Ectodermal cell (in vitro differentiated cells): ENCODE measurements around the gene SGO2.

Source experiments
- H3K27ac ChIP-seq: 2 replicates; pipeline ENCODE4 v1.7.0; 2013; ENCODE audit warnings: mild to moderate bottlenecking, low read depth, low read length; ENCODE audit not compliant: insufficient read depth, poor library complexity, severe bottlenecking
- H3K27me3 ChIP-seq: 2 replicates; pipeline ENCODE4 v1.7.0; 2013; ENCODE audit warnings: mild to moderate bottlenecking, low read length; ENCODE audit not compliant: insufficient read depth, control insufficient read depth, poor library complexity, severe bottlenecking
- H3K36me3 ChIP-seq: one replicate; pipeline ENCODE4 v1.7.0; 2013; ENCODE audit warnings: low read length; ENCODE audit not compliant: control insufficient read depth, insufficient read depth
- H3K4me1 ChIP-seq: one replicate; pipeline ENCODE4 v1.7.0; 2013; ENCODE audit warnings: low read length; ENCODE audit not compliant: control insufficient read depth, insufficient read depth
- H3K4me3 ChIP-seq: 2 replicates; pipeline ENCODE4 v1.7.0; 2013; ENCODE audit warnings: low read depth, low read length, control low read depth; ENCODE audit not compliant: insufficient read depth
- H3K9me3 ChIP-seq: 2 replicates; pipeline ENCODE4 v1.7.0; 2013; ENCODE audit warnings: mild to moderate bottlenecking, low read length, moderate library complexity; ENCODE audit not compliant: control insufficient read depth
- WGBS, 2 experiments: methylation state at CpG; one replicate each; pipeline ENCODE4 v1.1.7; 2013; ENCODE audit warnings: missing lambda C conversion rate in 2 of 2; 5-methylcytosine and 5-hydroxymethylcytosine counted together

Gene SGO2

GRCh38 chr2:200618054-200618419, 92.0 kb downstream of the SGO2 start:
- Histone ChIP-seq H3K36me3 (no peaks in the 10 kb centered on the region), H3K9me3 (no peaks in the 10 kb centered on the region), H3K27me3 (no peaks in the 10 kb centered on the region), H3K4me3 (no peak overlapping the region), H3K27ac (no peak overlapping the region), H3K4me1 (no peaks in the 10 kb centered on the region)
- WGBS, 2 experiments: 90 to 94% methylated on average over 2 of the region's 3 CpGs

GRCh38 chr2:200618590-200619021, 92.6 kb downstream of the SGO2 start:
- H3K27me3 ChIP-seq: no peaks in the 10 kb centered on the region
- H3K27ac ChIP-seq: no peak overlapping the region
- H3K4me1 ChIP-seq: no peaks in the 10 kb centered on the region
- H3K36me3 ChIP-seq: no peaks in the 10 kb centered on the region
- no peak overlapping the region for H3K4me3 ChIP-seq
- no peaks in the 10 kb centered on the region for H3K9me3 ChIP-seq
- WGBS, 2 experiments: 80 to 89% methylated on average over 3 of the region's 3 CpGs

DNA sequence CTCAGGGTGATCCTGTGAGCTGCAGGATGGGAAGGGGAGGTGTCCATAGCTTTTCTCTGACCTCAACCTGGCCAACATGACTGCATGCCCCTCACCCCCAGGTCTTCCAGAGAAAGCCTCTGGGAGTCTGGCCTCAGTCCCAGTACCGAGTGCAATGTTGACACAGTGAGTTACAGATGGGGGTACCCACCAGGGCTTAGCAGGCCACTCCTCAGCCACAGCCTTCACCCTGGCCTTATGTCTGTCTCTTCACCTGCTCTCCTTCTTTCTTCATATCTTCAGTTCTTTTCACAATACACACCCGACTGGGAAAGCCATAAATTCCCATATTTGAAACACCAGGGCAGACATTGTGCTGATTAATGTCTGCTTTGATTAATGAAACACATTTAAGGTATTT, 93.3 kb downstream of the SGO2 start:
- Histone ChIP-seq H3K27ac (no peak overlapping the region), H3K36me3 (no peaks in the 10 kb centered on the region), H3K4me1 (no peaks in the 10 kb centered on the region), H3K4me3 (no peak overlapping the region), H3K9me3 (no peaks in the 10 kb centered on the region), H3K27me3 (no peaks in the 10 kb centered on the region)
- 81 to 84% methylated on average over 2 of the region's 2 CpGs for WGBS, 2 experiments

DNA sequence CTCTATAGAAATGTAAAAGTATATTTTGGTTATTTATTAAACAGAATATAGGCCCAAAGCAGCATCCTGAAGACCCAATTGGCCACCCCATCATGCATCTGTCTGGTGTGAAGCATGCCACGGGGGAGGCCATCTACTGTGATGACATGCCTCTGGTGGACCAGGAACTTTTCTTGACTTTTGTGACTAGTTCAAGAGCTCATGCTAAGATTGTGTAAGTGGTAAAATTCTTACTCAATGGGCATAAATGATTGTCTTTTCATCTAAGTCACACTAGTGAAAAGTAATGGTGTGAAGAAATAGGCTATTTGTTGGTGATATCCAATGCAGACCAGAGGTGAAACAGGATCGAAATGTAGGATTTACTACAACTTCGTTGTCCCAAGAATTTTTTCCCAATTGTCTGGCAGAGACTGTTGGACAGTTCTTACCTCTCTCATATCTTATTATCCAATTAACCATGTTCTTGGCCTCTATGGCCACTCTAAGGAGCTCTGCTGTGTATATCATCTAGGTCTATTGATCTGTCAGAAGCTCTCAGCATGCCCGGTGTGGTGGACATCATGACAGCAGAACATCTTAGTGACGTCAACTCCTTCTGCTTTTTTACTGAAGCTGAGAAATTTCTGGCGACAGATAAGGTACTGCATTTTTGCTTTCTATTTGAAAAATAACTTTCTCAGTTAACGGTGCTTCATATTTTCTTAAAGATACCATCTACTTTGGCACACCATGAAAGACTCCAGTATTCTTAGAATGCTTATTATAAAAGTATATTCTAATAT, 94.8 kb downstream of the SGO2 start:
- WGBS, 2 experiments: 97 to 98% methylated on average over 7 of the region's 7 CpGs

DNA sequence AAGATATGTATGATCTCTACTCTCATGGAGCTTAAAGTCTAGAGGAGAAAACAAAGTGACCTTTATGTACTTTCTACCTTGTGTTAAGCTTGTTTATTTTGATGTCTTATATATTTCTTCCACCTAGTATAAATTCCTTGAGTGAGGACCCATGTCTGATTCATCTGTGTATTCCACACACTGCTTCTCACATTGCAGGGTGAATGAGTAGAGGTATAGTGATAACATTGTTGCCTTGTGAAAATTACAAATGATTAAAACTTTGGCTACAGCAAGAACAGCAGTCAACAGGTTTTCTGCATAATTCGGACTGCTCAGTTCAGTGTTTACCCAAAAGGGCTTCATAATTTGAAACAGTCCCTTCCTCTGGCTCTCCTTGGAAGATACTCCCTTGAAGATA, 96.1 kb downstream of the SGO2 start:
- Histone ChIP-seq H3K4me1 (no peaks in the 10 kb centered on the region), H3K27ac (no peak overlapping the region), H3K27me3 (no peaks in the 10 kb centered on the region), H3K9me3 (no peaks in the 10 kb centered on the region), H3K36me3 (no peaks in the 10 kb centered on the region), H3K4me3 (no peak overlapping the region)
- WGBS, 2 experiments: 91% methylated on average over 1 of the region's 1 CpG

More for the DNA sequence above, 94.8 kb downstream of the SGO2 start:
- no peak overlapping the region for H3K4me3 ChIP-seq
- no peaks in the 10 kb centered on the region for H3K9me3 ChIP-seq
- no peaks in the 10 kb centered on the region for H3K27me3 ChIP-seq
- no peak overlapping the region for H3K27ac ChIP-seq
- no peaks in the 10 kb centered on the region for H3K4me1 ChIP-seq
- H3K36me3 ChIP-seq: no peaks in the 10 kb centered on the region

- WGBS, 2 experiments: 94% methylated on average over 2 of the region's 2 CpGs
Observed at GRCh38 chr2:200624026-200624425, 98.0 kb downstream of the SGO2 start.

GRCh38 chr2:200624658-200625057, 98.7 kb downstream of the SGO2 start:
- no peak overlapping the region for H3K4me3 ChIP-seq
- no peaks in the 10 kb centered on the region for H3K27me3 ChIP-seq
- WGBS, 2 experiments: 95 to 96% methylated on average over 3 of the region's 3 CpGs
- H3K4me1 ChIP-seq: no peaks in the 10 kb centered on the region
- no peak overlapping the region for H3K27ac ChIP-seq
- H3K36me3 ChIP-seq: no peaks in the 10 kb centered on the region
- no peaks in the 10 kb centered on the region for H3K9me3 ChIP-seq

More at GRCh38 chr2:200624026-200624425, 98.0 kb downstream of the SGO2 start:
- no peaks in the 10 kb centered on the region for H3K27me3 ChIP-seq
- H3K4me3 ChIP-seq: no peak overlapping the region
- H3K9me3 ChIP-seq: no peaks in the 10 kb centered on the region
- no peaks in the 10 kb centered on the region for H3K4me1 ChIP-seq
- H3K36me3 ChIP-seq: no peaks in the 10 kb centered on the region
- no peak overlapping the region for H3K27ac ChIP-seq

- Histone ChIP-seq H3K36me3 (no peaks in the 10 kb centered on the region), H3K27ac (no peak overlapping the region), H3K27me3 (no peaks in the 10 kb centered on the region), H3K4me3 (no peak overlapping the region), H3K4me1 (no peaks in the 10 kb centered on the region), H3K9me3 (no peaks in the 10 kb centered on the region)
- 74 to 85% methylated on average over 2 of the region's 2 CpGs for WGBS, 2 experiments
Observed at GRCh38 chr2:200625282-200625681, 99.3 kb downstream of the SGO2 start.

DNA sequence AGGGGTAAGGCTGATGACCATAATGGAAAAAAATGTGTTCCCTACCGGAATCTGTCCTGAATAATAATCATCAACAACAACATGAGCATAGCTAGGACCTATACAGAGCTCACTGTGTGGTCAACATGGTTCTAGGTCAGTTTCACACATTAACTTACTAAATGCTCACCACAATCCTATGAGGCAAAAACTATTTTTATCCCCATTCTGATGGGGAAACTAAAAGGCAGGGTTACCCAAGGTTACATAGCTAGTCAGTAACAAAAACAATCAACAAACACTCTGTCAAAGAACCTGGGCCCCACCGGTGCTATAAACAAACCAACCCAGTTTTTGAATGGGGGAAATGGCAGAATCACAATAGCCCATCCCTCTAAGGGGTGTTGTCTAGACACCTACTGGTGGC, 100.0 kb downstream of the SGO2 start:
- no peaks in the 10 kb centered on the region for H3K4me1 ChIP-seq
- no peaks in the 10 kb centered on the region for H3K36me3 ChIP-seq
- no peaks in the 10 kb centered on the region for H3K27me3 ChIP-seq
- no peak overlapping the region for H3K4me3 ChIP-seq
- WGBS, 2 experiments: 75 to 83% methylated on average over 2 of the region's 2 CpGs
- H3K9me3 ChIP-seq: no peaks in the 10 kb centered on the region
- H3K27ac ChIP-seq: no peak overlapping the region

DNA sequence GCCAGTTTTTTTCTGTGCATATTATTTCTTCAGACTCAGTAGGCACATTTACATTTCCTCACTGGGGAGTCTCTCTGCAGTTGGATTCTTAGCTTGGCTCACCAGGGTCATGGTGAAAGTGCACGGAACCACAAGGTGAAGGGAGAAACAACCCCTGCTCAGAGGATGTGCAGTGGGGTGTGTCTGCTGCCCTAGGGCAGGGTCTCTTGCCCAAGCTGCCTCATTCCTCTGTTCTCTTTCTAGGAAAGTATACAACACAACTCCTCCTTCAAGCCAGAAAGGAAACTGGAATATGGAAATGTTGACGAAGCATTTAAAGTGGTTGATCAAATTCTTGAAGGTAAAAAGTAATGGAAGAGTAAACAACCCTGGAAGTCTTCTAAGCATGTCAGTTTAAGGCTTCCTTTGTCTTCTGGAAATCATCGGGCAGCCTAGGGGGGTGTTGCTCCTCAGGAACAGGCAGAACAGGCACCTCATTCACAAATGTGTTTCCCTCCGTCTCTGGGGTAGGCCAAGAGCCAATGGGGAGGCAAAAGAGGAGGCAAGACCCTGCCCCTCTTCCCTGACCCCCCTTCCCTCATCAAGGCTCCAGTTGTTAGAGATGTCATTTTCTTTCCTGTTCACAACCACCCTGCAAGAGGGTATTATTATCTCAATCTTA, 101.2 kb downstream of the SGO2 start:
- H3K4me1 ChIP-seq: no peaks in the 10 kb centered on the region

More for the DNA sequence above, 101.2 kb downstream of the SGO2 start:
- no peaks in the 10 kb centered on the region for H3K9me3 ChIP-seq
- H3K4me3 ChIP-seq: no peak overlapping the region
- 66 to 89% methylated on average over 4 of the region's 4 CpGs for WGBS, 2 experiments
- H3K36me3 ChIP-seq: no peaks in the 10 kb centered on the region
- peak overlapping the region; percentile 27 for H3K27ac ChIP-seq
- no peaks in the 10 kb centered on the region for H3K27me3 ChIP-seq
